Stimulated activated CD4-positive, alpha-beta T cell treated with anti-CD3 and anti-CD28 coated beads, Interleukin-12 subunit alpha, Interleukin-12 subunit beta, amount 100 ng/mL, for 24 hours (primary cell): Measurements from ENCODE around the gene USP34.

ENCODE experiments used
- DNase-seq, 2 experiments: peaks; one replicate each; pipeline ENCODE4 v3.0.0-alpha.2; 2020; ENCODE audit warnings: low read depth in 2 of 2

Gene USP34

GRCh38 chr2:61320181-61320580 lies 150.7 kb downstream of the USP34 start:
- DNase-seq: no peak

GRCh38 chr2:61318553-61318952 lies 152.3 kb downstream of the USP34 start:
- no peak for DNase-seq

GRCh38 chr2:61295981-61296380 lies 174.9 kb downstream of the USP34 start:
- no peak for DNase-seq

GRCh38 chr2:61291851-61292575 lies 178.9 kb downstream of the USP34 start:
- DNase-seq: no peak

GRCh38 chr2:61288070-61288841 lies 182.6 kb downstream of the USP34 start:
- DNase-seq: no peak

- no peak for DNase-seq
These were observed 183.6 kb downstream of the USP34 start for GRCh38 chr2:61287254-61287653.

GRCh38 chr2:61283443-61284160 lies 187.3 kb downstream of the USP34 start:
- no peak for DNase-seq

GRCh38 chr2:61282104-61282590 lies 188.7 kb downstream of the USP34 start:
- no peak for DNase-seq

- DNase-seq: no peak
These were observed 189.6 kb downstream of the USP34 start for GRCh38 chr2:61281321-61281720.

- DNase-seq: no peak
These were observed 193.1 kb downstream of the USP34 start for GRCh38 chr2:61277756-61278155.

- DNase-seq: no peak
These were observed 195.2 kb downstream of the USP34 start for GRCh38 chr2:61275575-61276184.

GRCh38 chr2:61272421-61273070 lies 198.3 kb downstream of the USP34 start:
- DNase-seq: no peak

- no peak for DNase-seq
These were observed 202.6 kb downstream of the USP34 start for GRCh38 chr2:61268249-61268648.

GRCh38 chr2:61266632-61267505 lies 204.0 kb downstream of the USP34 start:
- no peak for DNase-seq

GRCh38 chr2:61263830-61264229 lies 207.1 kb downstream of the USP34 start:
- DNase-seq: no peak

GRCh38 chr2:61262699-61263098 lies 208.2 kb downstream of the USP34 start:
- DNase-seq: no peak

- no peak for DNase-seq
These were observed 213.4 kb downstream of the USP34 start for GRCh38 chr2:61257446-61257845.

GRCh38 chr2:61255580-61256437 lies 215.1 kb downstream of the USP34 start:
- DNase-seq: no peak

- no peak for DNase-seq
These were observed 216.4 kb downstream of the USP34 start for GRCh38 chr2:61254536-61254935.

- DNase-seq: no peak
These were observed 217.8 kb downstream of the USP34 start for GRCh38 chr2:61253136-61253535.
